Limb (tissue), 2 donors: ENCODE results near the gene HSF5.

ENCODE experiments used
- DNase-seq, 2 donors: peaks; one replicate each; pipeline ENCODE4 v3.0.0-alpha.2; 2016; ENCODE audit errors: extremely low spot score in 2 of 2

Gene HSF5

DNA sequence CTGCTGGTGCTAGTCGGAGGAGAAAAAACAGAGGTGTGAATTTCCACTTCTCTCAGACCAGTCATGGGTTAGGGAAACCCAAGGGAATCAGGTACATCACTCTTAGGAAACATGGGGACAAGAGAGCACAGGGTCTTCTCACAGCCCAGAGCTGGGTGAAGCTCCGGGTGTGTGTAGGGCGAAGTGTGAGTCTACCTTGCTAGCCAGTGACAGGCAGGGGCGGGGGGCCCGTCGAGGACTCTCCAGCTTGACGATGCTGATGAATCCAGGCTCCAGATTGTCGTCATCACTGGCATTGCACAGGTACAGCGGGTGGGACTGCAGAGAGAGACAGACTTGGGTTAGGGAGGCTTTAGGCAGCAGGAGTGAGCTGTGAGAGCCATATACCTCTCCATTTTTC, 117.5 kb downstream of the HSF5 start:
- no peak for DNase-seq

- no peak for DNase-seq
Measured at GRCh38 chr17:58370309-58370708, 117.9 kb downstream of the HSF5 start.
